ENCODE results near the gene ATXN7L1. TPM values are rescaled to one million over a fixed set of nuclear protein-coding genes. Genes with fewer than 3 reads are reported as not detected.

The ATXN7L1 gene
- total RNA-seq, 1 experiment from 2014 or later: 14.6 TPM

DNA sequence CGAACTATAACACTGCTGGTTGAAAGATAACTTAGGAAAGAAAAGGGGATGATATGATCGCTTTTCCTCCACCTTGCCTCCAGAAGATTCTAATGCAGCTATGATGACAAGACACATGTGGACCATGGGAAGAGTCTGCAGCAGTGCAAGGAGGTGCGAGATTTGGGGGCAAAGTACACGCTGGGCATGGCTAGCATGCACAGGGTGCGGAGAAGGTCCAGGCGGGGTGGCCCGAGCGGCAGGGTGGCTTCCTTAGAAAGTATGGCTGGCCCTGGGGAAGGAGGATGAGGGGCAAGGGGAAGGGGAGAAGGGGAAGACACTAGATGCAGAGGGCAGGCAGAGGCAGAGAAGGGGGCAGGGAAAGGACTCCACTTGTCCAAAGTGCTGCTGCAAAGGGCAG lies 15.6 kb downstream of the ATXN7L1 start:
- no peaks in the 10 kb centered on the region for H3K9me2 ChIP-seq (ENCODE audit: insufficient read depth)
- no peaks in the 10 kb centered on the region for H3K27me3 ChIP-seq (ENCODE audit: insufficient read depth, low read depth)
- ChIA-PET POLR2A (ENCODE audit: unreplicated experiment) (no interaction called here), CTCF (no interaction called here)
- no peak overlapping the region for H2AFZ ChIP-seq
- no peaks in the 10 kb centered on the region for H3K79me2 ChIP-seq (ENCODE audit: low read depth)
- H4K20me1 ChIP-seq (ENCODE audit: insufficient read depth): peaks cover 4% of the 10 kb centered on the region; the same call in 1 of the 2 replicates
- no peak for TF ChIP-seq EZH2 (IDR thresholded peaks at IDR 0.05; ENCODE audit: low read depth)
- TF ChIP-seq, protein P1, sequence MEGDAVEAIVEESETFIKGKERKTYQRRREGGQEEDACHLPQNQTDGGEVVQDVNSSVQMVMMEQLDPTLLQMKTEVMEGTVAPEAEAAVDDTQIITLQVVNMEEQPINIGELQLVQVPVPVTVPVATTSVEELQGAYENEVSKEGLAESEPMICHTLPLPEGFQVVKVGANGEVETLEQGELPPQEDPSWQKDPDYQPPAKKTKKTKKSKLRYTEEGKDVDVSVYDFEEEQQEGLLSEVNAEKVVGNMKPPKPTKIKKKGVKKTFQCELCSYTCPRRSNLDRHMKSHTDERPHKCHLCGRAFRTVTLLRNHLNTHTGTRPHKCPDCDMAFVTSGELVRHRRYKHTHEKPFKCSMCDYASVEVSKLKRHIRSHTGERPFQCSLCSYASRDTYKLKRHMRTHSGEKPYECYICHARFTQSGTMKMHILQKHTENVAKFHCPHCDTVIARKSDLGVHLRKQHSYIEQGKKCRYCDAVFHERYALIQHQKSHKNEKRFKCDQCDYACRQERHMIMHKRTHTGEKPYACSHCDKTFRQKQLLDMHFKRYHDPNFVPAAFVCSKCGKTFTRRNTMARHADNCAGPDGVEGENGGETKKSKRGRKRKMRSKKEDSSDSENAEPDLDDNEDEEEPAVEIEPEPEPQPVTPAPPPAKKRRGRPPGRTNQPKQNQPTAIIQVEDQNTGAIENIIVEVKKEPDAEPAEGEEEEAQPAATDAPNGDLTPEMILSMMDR (conservative IDR thresholded peaks at IDR 0.05): no peak
- H3K4me1 ChIP-seq (replicated peaks; ENCODE audit: insufficient read depth): no peaks in the 10 kb centered on the region
- DNase-seq: no peak
- H3K36me3 ChIP-seq (ENCODE audit: low read depth): no peaks in the 10 kb centered on the region
- H3K4me3 ChIP-seq: no peak overlapping the region
- no peaks in the 10 kb centered on the region for H3K9me3 ChIP-seq (ENCODE audit: insufficient read depth, low read depth)
- no peak overlapping the region for H3K4me2 ChIP-seq
- intact Hi-C loops (cut with micrococcal nuclease; ENCODE audit: unreplicated experiment): no loop called here
- no TSS peak for BruUV-seq (replicated peaks)
- H3K27ac ChIP-seq: no peak overlapping the region
- no peaks in the 10 kb centered on the region for H3F3A ChIP-seq (ENCODE audit: insufficient read depth, low read depth)

DNA sequence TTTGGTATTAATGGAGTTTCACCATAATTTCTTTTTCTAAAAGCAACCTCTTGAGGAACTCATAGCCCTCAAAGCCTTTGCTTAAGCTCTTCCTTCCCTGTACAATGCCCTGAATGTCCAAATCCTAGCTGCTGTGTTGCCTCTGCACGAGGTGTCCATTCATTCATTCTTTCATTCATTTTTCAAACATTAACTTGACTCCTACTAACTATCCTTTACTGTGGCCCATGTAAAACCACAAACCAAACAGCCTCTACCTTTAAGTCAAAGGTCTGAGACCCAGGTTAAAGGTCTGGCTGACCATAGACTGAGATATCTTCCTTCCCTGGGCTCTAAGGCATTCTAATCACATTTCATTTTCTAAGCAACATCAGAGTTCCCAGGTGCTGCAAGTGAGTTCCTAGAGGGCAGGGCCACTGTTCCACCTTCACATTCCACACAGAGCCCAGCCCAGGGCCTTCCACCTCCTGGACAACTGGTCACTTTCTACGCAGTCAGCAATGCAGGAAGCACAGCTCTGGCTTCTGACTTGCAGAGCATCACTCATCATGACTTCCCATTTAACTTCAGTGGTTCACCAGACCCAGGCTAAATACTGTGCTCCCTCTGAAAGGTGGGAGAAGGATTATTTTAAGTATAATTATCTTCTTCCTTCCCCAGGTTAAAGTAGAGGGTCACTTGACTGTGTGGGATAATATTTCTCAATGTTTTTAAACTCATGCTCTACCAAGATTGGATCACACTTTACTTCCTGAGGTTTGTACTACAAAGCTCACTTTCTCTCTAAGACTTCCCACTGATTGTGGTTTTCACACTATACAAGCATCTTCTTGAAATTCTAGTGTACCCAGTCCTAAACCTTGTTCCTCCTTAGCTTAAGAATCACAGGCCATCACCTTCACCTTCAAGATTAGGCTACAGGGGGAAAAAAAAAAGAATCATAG lies 19.1 kb downstream of the ATXN7L1 start:
- no peak overlapping the region for H3K27ac ChIP-seq
- POLR2A ChIA-PET (ENCODE audit: unreplicated experiment): interaction anchor here (0.6 kb wide), 1 partner anchor 81 kb away, joined by 3 read pairs; no protein-coding TSS in a partner anchor
- no peak overlapping the region for H3K4me3 ChIP-seq
- no peaks in the 10 kb centered on the region for H3K79me2 ChIP-seq (ENCODE audit: low read depth)
- H3K27me3 ChIP-seq (ENCODE audit: insufficient read depth, low read depth): no peaks in the 10 kb centered on the region
- intact Hi-C loops (cut with micrococcal nuclease; ENCODE audit: unreplicated experiment): no loop called here
- no peaks in the 10 kb centered on the region for H3K4me1 ChIP-seq (replicated peaks; ENCODE audit: insufficient read depth)
- H3K36me3 ChIP-seq (ENCODE audit: low read depth): no peaks in the 10 kb centered on the region
- no peak overlapping the region for H2AFZ ChIP-seq
- no peaks in the 10 kb centered on the region for H3F3A ChIP-seq (ENCODE audit: insufficient read depth, low read depth)
- CTCF ChIA-PET: no interaction called here
- no peaks in the 10 kb centered on the region for H3K9me3 ChIP-seq (ENCODE audit: insufficient read depth, low read depth)
- H3K4me2 ChIP-seq: no peak overlapping the region
- no peak for DNase-seq
- TF ChIP-seq, protein P1 (conservative IDR thresholded peaks at IDR 0.05): no peak
- no peak for TF ChIP-seq EZH2 (IDR thresholded peaks at IDR 0.05; ENCODE audit: low read depth)
- no TSS peak for BruUV-seq (replicated peaks)
- no peaks in the 10 kb centered on the region; the same call in 1 of the 2 replicates for H4K20me1 ChIP-seq (ENCODE audit: insufficient read depth)
- no peaks in the 10 kb centered on the region for H3K9me2 ChIP-seq (ENCODE audit: insufficient read depth)

DNA sequence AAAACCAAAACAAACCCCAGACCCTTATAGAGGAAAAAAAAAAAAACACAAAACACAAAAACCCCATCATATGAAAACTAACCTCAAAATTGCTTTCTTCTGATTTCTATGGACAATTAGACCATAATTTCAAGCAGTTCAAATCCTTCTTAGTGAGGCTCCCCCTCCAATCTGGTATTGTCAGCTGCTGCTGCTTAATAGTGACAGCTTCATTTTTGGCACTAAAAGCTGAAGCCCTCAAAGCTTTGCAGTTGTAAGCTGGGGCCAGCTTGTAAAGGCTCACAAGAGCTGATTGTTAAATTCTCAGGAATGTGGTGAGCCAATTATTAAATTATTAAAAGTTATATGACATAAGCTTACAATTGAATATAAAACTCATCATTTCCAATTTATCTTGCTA lies 21.9 kb downstream of the ATXN7L1 start:
- H3K4me3 ChIP-seq: no peak overlapping the region
- ChIA-PET POLR2A (ENCODE audit: unreplicated experiment) (interaction anchor here (0.6 kb wide), 1 partner anchor 12 kb away, joined by 4 read pairs; no protein-coding TSS in a partner anchor), CTCF (interaction anchor here (0.6 to 0.7 kb wide), 2 partner anchors 23 to 159 kb away, joined by 3 to 8 read pairs; no protein-coding TSS in a partner anchor)
- H3K9me3 ChIP-seq (ENCODE audit: insufficient read depth, low read depth): no peaks in the 10 kb centered on the region
- intact Hi-C loops (cut with micrococcal nuclease; ENCODE audit: unreplicated experiment): no loop called here
- H3K79me2 ChIP-seq (ENCODE audit: low read depth): no peaks in the 10 kb centered on the region
- no peak overlapping the region for H3K4me2 ChIP-seq
- H3K36me3 ChIP-seq (ENCODE audit: low read depth): no peaks in the 10 kb centered on the region
- no peak overlapping the region for H3K27ac ChIP-seq
- peaks cover 12% of the 10 kb centered on the region; the same call in 1 of the 2 replicates for H3F3A ChIP-seq (ENCODE audit: insufficient read depth, low read depth)
- no peaks in the 10 kb centered on the region for H4K20me1 ChIP-seq (ENCODE audit: insufficient read depth)
- no peak for TF ChIP-seq EZH2 (IDR thresholded peaks at IDR 0.05; ENCODE audit: low read depth)
- TF ChIP-seq, protein P1 (conservative IDR thresholded peaks at IDR 0.05): no peak
- no peak overlapping the region for H2AFZ ChIP-seq
- peaks cover 11% of the 10 kb centered on the region for H3K4me1 ChIP-seq (replicated peaks; ENCODE audit: insufficient read depth)
- no peaks in the 10 kb centered on the region for H3K9me2 ChIP-seq (ENCODE audit: insufficient read depth)
- DNase-seq: no peak
- H3K27me3 ChIP-seq (ENCODE audit: insufficient read depth, low read depth): no peaks in the 10 kb centered on the region
- BruUV-seq (replicated peaks): no TSS peak
